ENCODE data around the gene NELFCD.

GRCh38 chr20:58988565-58988882 lies 7.5 kb downstream of the NELFCD start:
- no peak for TF ChIP-seq CTCF (IDR thresholded peaks at IDR 0.05; ENCODE audit: insufficient read depth, low read length)
- TF ChIP-seq POLR2AphosphoS5 (IDR thresholded peaks at IDR 0.05; ENCODE audit: low read depth), result no peak
- TF ChIP-seq GABPA (IDR thresholded peaks at IDR 0.05; ENCODE audit: low read depth), result no peak
- TF ChIP-seq REST (IDR thresholded peaks at IDR 0.05; ENCODE audit: insufficient replicate concordance, low read depth), result no peak
